DLD1 (cell line): ENCODE measurements around the gene THRB.

Experiments used
- in situ Hi-C: cut with HindIII; loops from 2 replicates; pipeline ENCODE4 v1.10.0; 2017; ENCODE audit warnings: low sequenced_read_pairs

The THRB gene

DNA sequence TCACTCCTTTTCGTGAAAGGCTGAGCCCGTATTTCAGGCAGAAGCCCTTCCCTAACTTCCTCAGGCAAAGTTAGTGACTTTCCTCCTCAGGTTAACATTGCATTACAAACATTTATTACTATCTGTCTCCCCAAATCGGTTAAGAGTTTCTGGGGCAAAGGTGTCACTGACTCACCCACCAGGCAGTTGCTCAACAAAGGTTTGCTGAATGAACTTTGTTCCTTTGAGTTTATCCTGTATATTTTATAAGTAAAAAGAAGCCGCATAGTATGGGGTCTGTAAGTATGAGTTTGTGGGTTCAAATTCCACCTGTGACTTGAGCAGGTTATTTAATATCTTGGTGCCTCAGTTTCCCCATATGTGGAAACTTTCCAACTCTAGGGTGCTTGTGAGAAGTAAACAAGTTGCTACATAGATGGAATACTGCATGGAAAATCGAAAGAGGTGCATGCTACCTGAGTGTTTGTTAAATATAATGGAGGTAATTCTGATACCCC is 177.7 kb downstream of the THRB start:
- in situ Hi-C loops: no loop called here

- in situ Hi-C loops: no loop called here
These were observed 178.7 kb downstream of the THRB start for GRCh38 chr3:24315971-24316370.

DNA sequence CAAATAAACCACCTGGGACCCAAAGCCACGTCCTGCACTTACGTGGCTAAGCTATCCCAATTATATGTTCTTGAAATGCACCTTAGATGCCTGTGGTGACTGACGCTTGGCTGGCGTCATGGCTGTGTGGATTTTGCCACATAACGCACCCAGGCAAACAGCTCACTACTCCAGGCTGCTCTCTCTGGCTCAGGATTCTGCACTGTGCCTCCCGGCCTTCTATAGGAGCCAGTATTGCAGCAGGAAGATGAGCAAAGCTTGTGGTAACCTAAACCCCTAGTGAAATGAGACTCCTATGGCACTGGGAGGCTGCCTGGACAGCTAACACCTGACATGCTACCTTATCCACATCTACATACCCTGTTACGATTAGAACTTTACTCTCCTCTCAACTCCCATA is 179.3 kb downstream of the THRB start:
- in situ Hi-C loops: no loop called here

DNA sequence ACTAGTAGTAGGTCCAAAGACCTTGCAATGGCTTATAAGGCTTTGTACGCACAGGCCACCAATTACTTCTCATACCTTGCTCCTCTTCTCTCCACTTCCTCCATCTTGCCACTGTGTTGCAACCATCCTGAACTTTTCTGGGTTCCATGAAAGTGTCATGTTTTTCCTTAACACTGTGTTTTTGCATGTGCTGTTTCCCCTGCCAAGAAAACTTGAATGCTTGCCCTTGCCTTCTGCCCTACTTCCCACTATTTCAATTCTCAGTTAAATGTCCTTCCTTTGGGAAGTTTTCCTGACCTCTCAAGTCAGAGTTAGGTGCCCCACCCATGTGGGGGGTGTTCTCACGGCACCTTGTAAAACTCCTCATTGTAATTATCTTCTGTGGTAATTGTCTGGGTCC is 182.8 kb downstream of the THRB start:
- in situ Hi-C loops: no loop called here

DNA sequence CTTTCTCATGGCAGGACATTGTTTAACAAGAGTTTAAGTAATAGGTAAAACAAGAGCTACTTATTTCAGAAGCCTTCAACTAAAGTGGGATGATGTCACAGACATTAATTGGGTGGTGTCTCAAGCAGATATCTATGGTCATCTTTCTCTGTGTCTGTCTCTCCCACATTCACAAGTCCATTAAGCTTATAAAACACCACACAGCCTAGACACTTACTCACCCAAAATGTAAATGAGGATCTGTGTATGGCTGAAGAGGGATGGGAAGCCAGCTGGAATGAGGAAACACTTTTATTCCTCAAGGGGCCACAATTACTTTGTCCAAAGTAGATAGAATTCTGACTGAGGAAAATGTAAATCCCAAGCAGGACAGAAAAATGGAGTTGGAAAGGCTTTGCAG is 183.8 kb downstream of the THRB start:
- in situ Hi-C loops: no loop called here

DNA sequence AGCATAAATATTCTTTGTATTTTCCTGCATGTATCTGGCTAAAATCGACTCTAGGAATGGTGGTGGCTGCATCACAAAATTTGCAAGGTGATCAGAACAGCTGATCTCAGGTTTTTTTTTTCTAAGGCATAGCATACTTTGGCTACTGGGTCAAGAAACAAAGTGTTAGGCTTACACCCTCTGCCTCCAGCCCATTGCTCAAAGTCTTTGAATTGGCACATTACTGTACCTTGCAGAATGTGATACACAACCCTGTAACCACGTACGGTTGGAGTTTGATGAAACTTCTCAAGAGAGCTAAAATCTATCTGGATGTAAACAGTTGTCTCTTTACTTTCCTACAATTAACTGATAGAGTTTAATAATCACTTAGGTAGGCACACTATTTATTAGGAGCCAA is 188.1 kb downstream of the THRB start:
- in situ Hi-C loops: no loop called here

GRCh38 chr3:24305795-24306467 is 188.7 kb downstream of the THRB start:
- in situ Hi-C loops: no loop called here

DNA sequence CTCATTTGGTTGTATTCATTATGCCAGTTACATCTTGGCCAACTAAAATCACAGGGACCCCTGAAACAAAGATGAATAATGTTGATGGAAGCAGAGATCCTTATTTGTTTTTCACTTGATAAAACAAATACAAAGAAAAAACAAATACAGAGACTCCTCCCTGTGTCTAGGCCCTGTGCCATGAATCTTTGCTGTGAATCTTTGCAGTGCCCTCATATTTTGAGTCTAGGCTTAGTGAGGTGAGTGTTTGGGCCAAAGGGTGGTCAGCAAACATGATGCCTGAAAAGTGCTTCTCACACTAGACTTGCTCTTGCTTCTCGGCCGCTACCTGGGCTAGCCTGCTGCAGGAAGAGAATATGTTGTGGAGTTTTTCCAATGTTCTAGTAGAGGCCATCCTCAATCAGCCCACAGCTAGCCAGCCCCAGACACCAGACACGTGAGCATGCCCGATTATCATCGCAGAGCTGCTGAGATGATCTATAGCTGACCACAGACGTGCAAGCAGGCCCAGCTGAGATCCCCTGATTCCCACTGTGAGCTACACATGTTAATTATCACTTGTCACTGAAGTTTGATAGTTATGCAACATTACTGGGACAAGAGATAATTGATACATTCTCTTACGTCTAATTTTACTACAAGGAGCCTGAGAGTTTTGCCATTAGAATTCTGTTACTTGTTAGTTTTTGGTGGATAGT is 191.4 kb downstream of the THRB start:
- in situ Hi-C loops: no loop called here

- in situ Hi-C loops: no loop called here
These were observed 192.3 kb downstream of the THRB start for GRCh38 chr3:24302396-24302795.

DNA sequence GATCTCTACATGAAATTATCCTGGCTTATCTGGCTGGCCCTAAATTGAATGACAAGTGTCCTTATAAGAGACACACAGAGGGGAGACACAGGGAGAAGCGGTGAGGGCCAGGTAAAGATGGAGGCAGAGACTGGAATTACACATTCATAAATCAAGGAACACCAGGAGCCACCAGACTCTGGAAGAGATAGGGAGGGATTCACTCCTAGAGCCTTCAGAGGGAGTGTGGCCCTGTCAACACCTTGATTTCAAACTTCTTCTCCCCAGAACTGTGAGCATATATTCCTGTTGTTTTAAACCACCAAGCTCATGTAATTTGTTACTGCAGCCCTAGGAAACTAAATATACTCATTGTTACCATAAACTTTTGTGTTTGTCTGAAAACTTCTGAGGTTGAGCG is 193.7 kb downstream of the THRB start:
- in situ Hi-C loops: no loop called here

DNA sequence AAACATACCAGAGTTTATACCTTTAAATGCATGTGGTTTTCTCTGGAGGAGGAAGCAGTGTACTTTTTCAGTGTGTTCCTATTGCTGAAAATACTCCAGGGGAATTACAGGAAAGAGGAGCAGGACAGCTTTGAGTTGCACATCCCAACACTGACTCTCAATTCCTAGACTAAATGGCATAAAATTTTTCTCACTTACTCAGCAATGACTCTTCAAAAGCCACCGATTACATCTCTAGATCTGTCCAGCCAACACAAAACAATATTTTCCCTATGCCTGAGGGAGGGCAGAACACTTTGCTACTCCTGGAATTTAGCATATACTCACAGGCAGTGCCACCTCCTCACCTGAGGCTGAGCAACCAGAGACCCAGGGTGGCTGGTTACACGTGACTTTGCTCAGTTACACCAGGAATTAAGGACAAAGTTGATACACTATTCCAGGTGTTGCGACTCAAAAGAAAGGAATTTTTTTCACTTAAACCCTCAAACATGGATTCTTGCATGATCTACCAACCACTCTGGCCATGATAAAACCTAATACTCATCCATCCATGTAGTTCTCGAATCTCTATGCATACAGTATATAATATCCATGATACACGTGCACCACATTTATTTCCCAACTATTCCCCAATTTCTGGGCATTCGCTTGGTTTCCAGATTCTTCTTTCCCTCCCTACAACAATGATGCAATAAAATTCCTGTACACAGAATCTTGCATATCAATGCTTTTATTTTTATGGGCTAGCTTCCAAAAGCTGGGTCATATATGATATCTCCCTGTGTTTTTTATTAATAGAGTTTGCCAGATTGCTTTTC is 194.6 kb downstream of the THRB start:
- in situ Hi-C loops: no loop called here

DNA sequence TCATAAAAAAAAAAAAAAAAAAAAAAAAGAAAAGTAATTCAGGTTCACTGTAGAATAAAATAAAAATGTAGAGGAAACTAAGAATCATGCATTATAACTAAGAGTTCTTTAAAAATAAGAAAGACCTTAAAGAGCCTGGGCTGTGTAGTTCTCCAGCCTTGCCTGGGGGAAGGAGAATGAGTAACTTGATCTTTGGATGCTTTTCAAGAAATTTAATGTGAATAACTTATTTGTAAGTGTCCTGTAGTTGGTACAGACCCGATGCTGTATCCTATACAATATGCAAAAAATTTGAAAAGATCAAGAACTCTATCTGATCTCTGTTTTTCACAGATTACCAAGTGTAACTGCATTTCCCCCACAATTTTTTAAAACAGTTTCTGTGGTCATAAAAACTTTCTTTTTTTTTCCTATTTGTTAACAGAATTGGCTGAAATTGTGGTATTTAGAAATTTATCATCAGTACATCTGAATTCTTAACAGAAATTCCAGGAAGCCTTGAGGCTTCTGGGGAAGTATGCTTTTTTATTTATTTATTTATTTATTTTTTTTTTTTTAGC is 195.3 kb downstream of the THRB start:
- in situ Hi-C loops: no loop called here

- in situ Hi-C loops: no loop called here
These were observed 198.0 kb downstream of the THRB start for GRCh38 chr3:24296441-24297205.

DNA sequence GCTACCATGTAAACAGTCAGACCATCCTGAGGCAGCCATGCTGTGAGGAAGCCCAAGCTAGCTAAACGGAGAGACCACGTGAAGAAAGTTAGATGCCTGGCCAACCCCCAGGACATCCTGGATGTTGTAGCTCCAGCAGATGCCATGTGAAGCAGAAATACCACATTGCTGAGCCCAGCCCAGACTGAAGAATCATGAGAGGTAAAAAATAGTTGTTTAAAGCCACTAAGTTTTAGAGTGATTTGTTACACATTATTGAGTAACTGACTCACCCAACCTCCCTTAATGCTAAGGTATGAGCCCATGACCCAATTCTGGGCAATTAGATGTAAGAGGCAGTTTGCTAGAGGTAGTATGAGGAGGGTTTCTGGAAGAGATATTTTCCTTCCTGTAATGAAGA is 200.5 kb downstream of the THRB start:
- in situ Hi-C loops: no loop called here

DNA sequence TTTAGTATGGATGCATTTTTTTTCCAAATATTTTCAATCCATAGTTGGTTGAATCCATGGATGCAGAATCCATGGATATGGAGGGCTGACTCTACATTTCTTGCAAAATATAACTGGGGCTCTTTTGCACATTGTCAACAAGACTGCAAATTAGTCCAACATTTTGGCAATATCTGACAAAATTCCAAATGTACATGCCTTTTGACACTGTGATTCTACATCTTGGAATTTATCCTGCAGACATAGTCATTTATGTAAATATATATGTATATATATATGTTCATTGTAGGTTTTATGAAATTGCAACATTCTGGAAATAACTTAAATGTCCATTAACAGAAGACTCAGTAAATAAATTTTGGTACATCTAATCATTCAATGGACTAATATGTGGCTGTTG is 203.0 kb downstream of the THRB start:
- in situ Hi-C loops: no loop called here

GRCh38 chr3:24290596-24290995 is 204.1 kb downstream of the THRB start:
- in situ Hi-C loops: no loop called here

DNA sequence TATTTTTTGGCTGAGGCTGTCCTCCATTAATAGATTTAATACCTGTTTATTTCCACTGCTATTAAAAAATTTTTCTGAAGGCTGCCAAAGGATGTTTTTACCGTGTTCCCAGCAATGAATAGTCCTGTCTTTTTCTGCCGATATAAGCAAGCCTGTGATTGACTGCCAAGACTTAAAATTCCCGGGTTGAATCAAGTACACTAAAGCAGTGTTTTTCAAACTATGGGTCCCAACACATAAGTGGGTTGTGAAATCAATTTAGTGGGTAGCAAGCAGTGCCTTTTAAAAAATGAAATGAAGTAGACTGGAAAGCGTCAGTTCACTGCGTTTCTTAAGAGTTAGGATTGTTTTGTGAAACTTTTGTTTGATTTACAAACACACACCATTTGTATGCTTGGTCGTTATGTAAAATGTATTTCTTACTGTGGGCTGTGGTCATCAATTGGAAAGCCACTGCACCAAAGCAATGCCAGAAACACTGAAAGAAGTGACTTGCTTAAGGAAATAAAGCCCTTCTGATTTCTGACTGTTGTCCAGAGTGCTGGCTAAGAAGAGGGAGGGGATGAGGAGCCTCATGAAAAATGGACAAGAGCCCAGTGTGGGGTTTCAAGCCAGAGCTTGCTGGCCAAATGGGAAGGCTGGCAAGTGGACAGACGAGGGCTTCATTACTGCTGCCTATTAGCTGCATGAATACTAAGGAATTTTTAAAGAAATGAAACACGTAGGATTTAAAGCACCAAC is 206.0 kb downstream of the THRB start:
- in situ Hi-C loops: no loop called here

DNA sequence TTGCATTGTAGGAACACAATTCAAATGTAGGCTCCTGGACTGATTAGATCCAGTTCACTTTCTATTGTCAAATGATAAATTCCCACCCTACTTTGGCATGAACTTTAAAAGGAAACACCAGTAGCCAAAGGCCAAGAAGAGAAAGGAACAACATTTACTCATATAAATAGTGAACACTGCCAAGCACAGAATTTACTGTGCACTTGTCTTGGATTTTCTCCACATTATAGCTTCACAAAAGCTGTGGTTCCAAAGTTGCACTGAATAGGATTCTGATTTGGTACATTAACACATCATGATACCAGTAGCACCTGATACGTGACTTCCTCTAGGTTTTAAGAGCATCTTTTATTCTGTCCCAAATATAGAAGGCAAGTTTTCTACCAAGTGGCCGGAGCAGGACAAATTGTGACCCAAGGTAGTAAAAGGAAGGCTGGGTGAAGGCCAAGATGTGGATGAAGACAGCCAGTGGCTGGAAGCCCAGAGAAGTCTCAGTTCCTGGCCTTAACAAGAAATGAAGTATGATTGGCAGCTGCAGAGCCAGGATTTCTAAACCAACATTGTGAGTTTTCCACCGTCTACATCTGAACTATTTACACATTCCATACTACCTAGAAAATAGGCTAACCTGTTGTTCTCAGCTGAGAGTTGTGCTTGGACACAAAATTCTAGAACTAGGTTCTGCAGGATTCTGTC is 206.7 kb downstream of the THRB start:
- in situ Hi-C loops: no loop called here

GRCh38 chr3:24286405-24286804 is 208.2 kb downstream of the THRB start:
- in situ Hi-C loops: no loop called here
